ENCODE results near the gene ARFGEF3. TPM values are rescaled to one million over a fixed set of nuclear protein-coding genes. Genes with fewer than 3 reads are reported as not detected.

The ARFGEF3 gene
- total RNA-seq, 4 donors from 2014 or later: 2.8 to 11.8 (median 7.8) TPM

GRCh38 chr6:138377844-138378243, 216.1 kb downstream of the ARFGEF3 start, which contains the start of gene SMIM28:
Gene SMIM28, plus strand, starts transcription at chr6:138377905. Its CDS starts 168 bp downstream, at chr6:138378073.
- 75 to 87% methylated on average over 6 of the region's 6 CpGs for WGBS, 2 donors
- H3K4me3 ChIP-seq (ENCODE audit: low read depth, poor library complexity, severe bottlenecking): no peak within 1 kb of the TSS
- no peak for DNase-seq (ENCODE audit: low spot score in 2 of 2)
- TF ChIP-seq POLR2A (IDR thresholded peaks at IDR 0.05) (no peak), CTCF (IDR thresholded peaks at IDR 0.05) (no peak)
- intact Hi-C loops (cut with DNase I; ENCODE audit: low total_unique reads): no loop called here

- intact Hi-C loops (cut with DNase I; ENCODE audit: low total_unique reads): no loop called here
- WGBS, 2 donors: 75 to 86% methylated on average over 4 of the region's 4 CpGs
- H3K4me3 ChIP-seq (ENCODE audit: low read depth, poor library complexity, severe bottlenecking): no peak overlapping the region
- DNase-seq (ENCODE audit: low spot score in 2 of 2): no peak
- TF ChIP-seq CTCF (IDR thresholded peaks at IDR 0.05) (no peak), POLR2A (IDR thresholded peaks at IDR 0.05) (no peak)
Measured at GRCh38 chr6:138378463-138378862, 216.7 kb downstream of the ARFGEF3 start.

GRCh38 chr6:138382498-138383265, 220.9 kb downstream of the ARFGEF3 start:
- 86 to 90% methylated on average over 8 of the region's 8 CpGs for WGBS, 2 donors
- no peak for TF ChIP-seq POLR2A (IDR thresholded peaks at IDR 0.05)
- TF ChIP-seq CTCF (IDR thresholded peaks at IDR 0.05): no peak
- DNase-seq (ENCODE audit: low spot score in 2 of 2): no peak
- intact Hi-C loops (cut with DNase I; ENCODE audit: low total_unique reads): no loop called here
- H3K4me3 ChIP-seq (ENCODE audit: low read depth, poor library complexity, severe bottlenecking): no peak overlapping the region

GRCh38 chr6:138383776-138384175, 222.0 kb downstream of the ARFGEF3 start:
- 64 to 71% methylated on average over 3 of the region's 3 CpGs for WGBS, 2 donors
- intact Hi-C loops (cut with DNase I; ENCODE audit: low total_unique reads): no loop called here
- H3K4me3 ChIP-seq (ENCODE audit: low read depth, poor library complexity, severe bottlenecking): no peak overlapping the region
- DNase-seq (ENCODE audit: low spot score in 2 of 2): no peak
- TF ChIP-seq CTCF (IDR thresholded peaks at IDR 0.05): no peak
- TF ChIP-seq POLR2A (IDR thresholded peaks at IDR 0.05): no peak

DNA sequence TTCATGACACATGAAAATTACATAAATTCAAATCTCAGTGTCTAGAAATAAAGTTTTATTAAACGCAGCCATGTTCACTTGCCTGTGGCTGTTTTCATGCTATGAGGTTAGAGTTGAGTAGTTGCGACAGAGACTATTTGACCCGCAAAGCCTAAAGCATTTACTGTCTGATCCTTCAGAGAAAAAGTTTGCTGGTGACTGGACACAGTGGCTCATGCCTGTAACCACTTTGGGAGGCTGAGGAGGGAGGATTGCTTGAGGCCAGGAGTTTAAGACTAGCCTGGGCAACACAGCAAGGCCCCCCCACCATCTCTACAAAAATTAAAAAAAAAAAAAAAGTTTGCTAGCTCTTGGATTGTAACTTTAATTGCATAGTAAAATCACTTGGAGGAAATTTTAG, 225.2 kb downstream of the ARFGEF3 start:
- TF ChIP-seq POLR2A (IDR thresholded peaks at IDR 0.05) (no peak), CTCF (IDR thresholded peaks at IDR 0.05) (no peak)
- DNase-seq (ENCODE audit: low spot score in 2 of 2): no peak
- intact Hi-C loops (cut with DNase I; ENCODE audit: low total_unique reads): no loop called here
- no peak overlapping the region for H3K4me3 ChIP-seq (ENCODE audit: low read depth, poor library complexity, severe bottlenecking)
- WGBS, 2 donors: 93 to 99% methylated on average over 3 of the region's 3 CpGs
